Ishikawa (cell line): ENCODE results near the gene ETV3.

Experiments used
- CEBPB ChIP-seq: IDR thresholded peaks from 2 replicates; pipeline ENCODE4 v1.6.1; 2012
- CREB1 ChIP-seq: IDR thresholded peaks from 2 replicates; pipeline ENCODE4 v1.6.1; 2012; ENCODE audit warnings: low read depth
- EGR1 ChIP-seq: IDR thresholded peaks from 2 replicates; pipeline ENCODE4 v1.6.1; 2012
- EP300 ChIP-seq: IDR thresholded peaks from 2 replicates; pipeline ENCODE4 v1.6.1; 2012; ENCODE audit warnings: borderline replicate concordance
- FOXM1 ChIP-seq: IDR thresholded peaks from 2 replicates; pipeline ENCODE4 v1.6.1; 2012; ENCODE audit warnings: low read depth, borderline replicate concordance
- MAX ChIP-seq: IDR thresholded peaks from 2 replicates; pipeline ENCODE4 v1.6.1; 2012
- NFIC ChIP-seq: IDR thresholded peaks from 2 replicates; pipeline ENCODE4 v1.6.1; 2012
- RAD21 ChIP-seq: IDR thresholded peaks from 2 replicates; pipeline ENCODE4 v1.6.1; 2012; ENCODE audit warnings: low read depth
- REST ChIP-seq: IDR thresholded peaks from 2 replicates; pipeline ENCODE4 v1.6.1; 2012; ENCODE audit warnings: low read depth, mild to moderate bottlenecking
- TAF1 ChIP-seq: IDR thresholded peaks from 2 replicates; pipeline ENCODE4 v1.6.1; 2012; ENCODE audit warnings: low read depth, mild to moderate bottlenecking
- TCF12 ChIP-seq: IDR thresholded peaks from 2 replicates; pipeline ENCODE4 v1.6.1; 2012; ENCODE audit warnings: low read depth
- TEAD4 ChIP-seq: IDR thresholded peaks from 2 replicates; pipeline ENCODE4 v1.6.1; 2012
- USF1 ChIP-seq: IDR thresholded peaks from 2 replicates; pipeline ENCODE4 v1.6.1; 2012
- YY1 ChIP-seq: IDR thresholded peaks from 2 replicates; pipeline ENCODE4 v1.6.1; 2012; ENCODE audit warnings: low read depth
- ZBTB7A ChIP-seq: IDR thresholded peaks from 2 replicates; pipeline ENCODE4 v1.6.1; 2012; ENCODE audit warnings: low read depth

ETV3 gene

GRCh38 chr1:157099633-157100009 is 38.6 kb downstream of the ETV3 start, which contains the start of gene ETV3L:
ETV3L (minus strand) TSS chr1:157099808; CDS start chr1:157099523, 285 bp downstream.
- TF ChIP-seq REST = no peak
- no peak for TF ChIP-seq EP300
- no peak for TF ChIP-seq EGR1
- TF ChIP-seq FOXM1 = no peak
- no peak for TF ChIP-seq USF1
- no peak for TF ChIP-seq CREB1
- no peak for TF ChIP-seq TAF1
- no peak for TF ChIP-seq CEBPB
- no peak for TF ChIP-seq TCF12
- TF ChIP-seq TEAD4 = no peak
- no peak for TF ChIP-seq MAX
- TF ChIP-seq ZBTB7A = no peak
- no peak for TF ChIP-seq YY1
- no peak for TF ChIP-seq NFIC
- TF ChIP-seq RAD21 = no peak

GRCh38 chr1:157098519-157098918 is 39.7 kb downstream of the ETV3 start:
- no peak for TF ChIP-seq CREB1
- TF ChIP-seq TEAD4 = no peak

GRCh38 chr1:157097692-157098091 is 40.5 kb downstream of the ETV3 start:
- TF ChIP-seq MAX (no peak), CEBPB (no peak), EGR1 (no peak), RAD21 (no peak), USF1 (no peak), TAF1 (no peak), EP300 (no peak), ZBTB7A (no peak), FOXM1 (no peak), TEAD4 (no peak), TCF12 (no peak)

- TF ChIP-seq EGR1 = no peak
- TF ChIP-seq TEAD4 = no peak
- no peak for TF ChIP-seq TAF1
- TF ChIP-seq EP300 = no peak
- TF ChIP-seq MAX = no peak
- TF ChIP-seq RAD21 = no peak
- TF ChIP-seq ZBTB7A = no peak
- no peak for TF ChIP-seq CEBPB
- no peak for TF ChIP-seq NFIC
- TF ChIP-seq FOXM1 = no peak
These were observed 41.3 kb downstream of the ETV3 start for GRCh38 chr1:157096881-157097280.

GRCh38 chr1:157095551-157095950 is 42.6 kb downstream of the ETV3 start:
- no peak for TF ChIP-seq CEBPB
- TF ChIP-seq FOXM1 = no peak
- TF ChIP-seq NFIC = no peak
- TF ChIP-seq RAD21 = no peak
- TF ChIP-seq CREB1 = no peak
- TF ChIP-seq USF1 = no peak
- TF ChIP-seq TCF12 = no peak
- TF ChIP-seq TEAD4 = no peak
- no peak for TF ChIP-seq YY1
- TF ChIP-seq ZBTB7A = no peak
- no peak for TF ChIP-seq REST
- no peak for TF ChIP-seq EP300
- no peak for TF ChIP-seq MAX
- TF ChIP-seq EGR1 = no peak
- TF ChIP-seq TAF1 = no peak
